H1 (cell line): ENCODE results near the gene NAV3. TPM values are rescaled to one million over a fixed set of nuclear protein-coding genes. Genes with fewer than 3 reads are reported as not detected.

Experiments
- KDM4A ChIP-seq: IDR thresholded peaks from one replicate; pipeline ENCODE4 v1.7.1; 2012; ENCODE audit warnings: low read depth, mild to moderate bottlenecking, moderate library complexity, low read length, inconsistent platforms; ENCODE audit not compliant: severe bottlenecking
- POLR2A ChIP-seq, 2 experiments: IDR thresholded peaks; 1 replicate in 1 of 2; 2 replicates in 1 of 2; pipeline ENCODE4 v1.6.1; 2011; ENCODE audit warnings: low read depth in 2 of 2, low read length in 2 of 2, mild to moderate bottlenecking in 2 of 2; ENCODE audit errors: control extremely low read depth in 1 of 2
- TAF1 ChIP-seq: IDR thresholded peaks from 2 replicates; pipeline ENCODE4 v1.6.1; 2011; ENCODE audit warnings: mild to moderate bottlenecking, low read depth, low read length
- polyA plus RNA-seq, 7 experiments: library from polyadenylated mRNA; depleted of rRNA in 3 of 7; stranded (reverse) in 5 of 7; unstranded in 2 of 7; fragments of >200 nt in 5 of 7; fragments of 200-250 nt in 2 of 7; gene quantifications; 1 replicate in 5 of 7; 2 replicates in 1 of 7; 4 replicates in 1 of 7; pipeline versions ENCODE4 v1.2.1 to v1.2.3, GENCODE V29; 2011 to 2013; ENCODE audit warnings: missing spikeins in 2 of 7, mixed read lengths in 2 of 7
- total RNA-seq: library from RNA; stranded (reverse); fragmentation: NEBNext Ultra II Directional; extraction: Animal tissue kit (Norgen Biotek cat#: 25700); gene quantifications from 2 replicates; pipeline ENCODE4 v1.2.1, GENCODE V29; 2021

Gene NAV3
- total and polyA plus RNA-seq, 2 of the 8 experiments (the other 6 are each of a cell fraction or from before 2014, with no cell fraction given): 0.47 to 5.0 TPM

DNA sequence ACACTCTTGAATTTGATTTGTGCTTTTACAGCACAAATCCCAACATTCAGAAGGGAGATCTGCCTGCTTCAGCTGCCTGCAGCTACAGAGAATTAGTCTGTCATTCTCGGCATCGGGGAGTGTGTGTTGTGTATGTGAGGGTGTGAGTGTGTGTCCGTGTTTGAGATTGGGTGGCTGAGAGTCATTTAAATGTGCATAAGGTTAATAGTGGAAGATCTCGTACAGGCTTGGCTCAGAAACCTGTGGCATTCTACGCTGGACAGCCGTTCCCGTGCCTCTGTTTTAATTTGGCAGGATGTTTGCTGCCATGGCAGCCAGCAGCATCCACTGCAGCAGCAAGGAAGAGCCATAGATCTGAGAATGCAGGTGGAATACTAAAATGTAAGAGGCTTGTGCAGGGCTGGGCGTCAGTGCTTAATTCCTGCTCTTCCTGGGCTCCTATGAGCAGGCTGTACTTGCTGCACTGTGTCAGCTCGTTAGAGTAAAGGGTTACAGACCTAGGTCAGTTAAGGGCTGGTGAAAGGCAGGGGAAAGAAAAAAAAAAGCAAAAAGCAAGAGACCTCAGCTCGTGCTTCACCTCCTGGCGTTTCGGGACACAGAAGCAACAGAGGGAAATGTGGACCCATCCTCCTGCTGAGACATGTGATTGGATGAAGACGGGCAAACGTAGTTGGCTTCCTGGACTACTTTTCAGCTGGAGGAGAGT, 205.4 kb downstream of the NAV3 start (continued):
- no peak for TF ChIP-seq TAF1
- no peak for TF ChIP-seq POLR2A (IDR thresholded peaks at IDR 0.05; ENCODE audit: control extremely low read depth in 1 of 2, low read depth in 2 of 2, low read length in 2 of 2)
- TF ChIP-seq KDM4A: no peak
